ENCODE measurements around the gene RPL12. TPM values are rescaled to one million over a fixed set of nuclear protein-coding genes. Genes with fewer than 3 reads are reported as not detected.

RPL12 gene
- total and polyA plus RNA-seq, 4 donors = 289 to 829 (median 485) TPM

Small RNA genes within 50 kb of the gene (small RNA-seq; reads per million reads assigned to genes)
- gene RF00019 (not detected), gene SNORA65 (54.3 reads per million, percentile 97 among the genes with 10 or more reads in this experiment)

Other genes starting within 250 kb of the RPL12 start
- gene GARNL3, start 186.6 kb downstream of the RPL12 start, total RNA-seq = 1 to 10 TPM in 1 of 2 donors, under 1 TPM in 1; 0.89 to 6.7 TPM
- gene GARNL3, start 186.6 kb downstream of the RPL12 start, polyA plus RNA-seq = 1 to 10 TPM; 1.1 to 5.9 TPM
- gene SLC2A8, start 54.2 kb downstream of the RPL12 start, total RNA-seq = 10 to 100 TPM; 10.9 to 18.7 TPM
- 10 to 100 TPM; 21.1 to 24.5 TPM for gene SLC2A8, start 54.2 kb downstream of the RPL12 start, polyA plus RNA-seq
- 1 to 10 TPM; 6.2 to 6.9 TPM for gene ZNF79, start 27.0 kb downstream of the RPL12 start, total RNA-seq
- 1 to 10 TPM; 2.2 TPM for gene ZNF79, start 27.0 kb downstream of the RPL12 start, polyA plus RNA-seq
- 1 to 10 TPM; 7.4 to 9.7 TPM for gene LRSAM1, start 104 bp upstream of the RPL12 start, total RNA-seq
- 1 to 10 TPM; 6.6 to 6.7 TPM for gene LRSAM1, start 104 bp upstream of the RPL12 start, polyA plus RNA-seq
- gene STXBP1, start 160.9 kb upstream of the RPL12 start, total RNA-seq = 1 to 10 TPM; 1.7 to 4.6 TPM
- 1 to 10 TPM; 2.2 to 2.3 TPM for gene STXBP1, start 160.9 kb upstream of the RPL12 start, polyA plus RNA-seq